A549 (cell line): ENCODE data around the gene SLC45A1.

Source experiments
- CTCF ChIP-seq: fragments of >200 bp; sonication (Bioruptor Twin); formaldehyde crosslinking; IDR thresholded peaks from 3 replicates; pipeline ENCODE4 v1.5.1; 2016
- POLR2A ChIP-seq: IDR thresholded peaks from 2 replicates; pipeline ENCODE4 v1.6.1; 2012; ENCODE audit warnings: mild to moderate bottlenecking, low read length
- RAD21 ChIP-seq, 2 experiments: fragments of >200 bp in 1 of 2; sonication (Bioruptor Twin) in 1 of 2; formaldehyde crosslinking in 1 of 2; IDR thresholded peaks in 1 of 2; conservative IDR thresholded peaks in 1 of 2; 2 replicates in 1 of 2; 3 replicates in 1 of 2; pipeline ENCODE4 v1.6.1; 2012 to 2018; ENCODE audit warnings: inconsistent platforms in 1 of 2
- REST ChIP-seq: fragments of 200-600 bp; sonication (generic); IDR thresholded peaks from 2 replicates; pipeline ENCODE4 v1.6.1; 2016; ENCODE audit warnings: antibody characterized with exemption, mild to moderate bottlenecking, moderate library complexity
- SMC3 ChIP-seq: fragments of >200 bp; sonication (Bioruptor Twin); formaldehyde crosslinking; IDR thresholded peaks from 3 replicates; pipeline ENCODE4 v1.6.1; 2018; ENCODE audit warnings: inconsistent platforms
- USF2 ChIP-seq: fragments of 450-650 bp; IDR thresholded peaks from 2 replicates; pipeline ENCODE4 v1.6.1; 2014; ENCODE audit warnings: antibody characterized with exemption

GRCh38 chr1:8273036-8273435 is 44.9 kb upstream of the SLC45A1 start:
- TF ChIP-seq CTCF (no peak), REST (no peak), USF2 (no peak), RAD21 (conservative IDR thresholded peaks at IDR 0.05 in 1 of 2, IDR thresholded peaks at IDR 0.05 in 1 of 2) (no peak), POLR2A (no peak), SMC3 (no peak)
